ENCODE measurements around the gene RIMS1. TPM values are rescaled to one million over a fixed set of nuclear protein-coding genes. Genes with fewer than 3 reads are reported as not detected.

The RIMS1 gene
- total and polyA plus RNA-seq, 2 of the 13 experiments (the other 11 are each of a cell fraction or from before 2014, with no cell fraction given) = not detected

GRCh38 chr6:72213654-72214053 lies 327.3 kb downstream of the RIMS1 start:
- TF ChIP-seq PCBP1 (IDR thresholded peaks at IDR 0.05; ENCODE audit: borderline replicate concordance, low read depth, low read length) = no peak
- TF ChIP-seq ZNF761 (CRISPR knock-in tag; conservative IDR thresholded peaks at IDR 0.05) = no peak
- no peak for TF ChIP-seq HMG20B (CRISPR knock-in tag; conservative IDR thresholded peaks at IDR 0.05)
- TF ChIP-seq ZFP90 (CRISPR knock-in tag; IDR thresholded peaks at IDR 0.05; ENCODE audit: borderline replicate concordance) = no peak
- TF ChIP-seq FOXJ3 (CRISPR knock-in tag; IDR thresholded peaks at IDR 0.05; ENCODE audit: borderline replicate concordance) = no peak
- no peak for TF ChIP-seq KMT2A (CRISPR knock-in tag; IDR thresholded peaks at IDR 0.05)
- no peak for TF ChIP-seq ARID2 (CRISPR knock-in tag; IDR thresholded peaks at IDR 0.05; ENCODE audit: borderline replicate concordance)
- no peak for TF ChIP-seq JDP2 (CRISPR knock-in tag; IDR thresholded peaks at IDR 0.05; ENCODE audit: borderline replicate concordance)
- TF ChIP-seq SIX1 (CRISPR knock-in tag; IDR thresholded peaks at IDR 0.05; ENCODE audit: borderline replicate concordance) = no peak
- no peak for TF ChIP-seq GTF3A (CRISPR knock-in tag; conservative IDR thresholded peaks at IDR 0.05)
- no peak for TF ChIP-seq PITX1 (CRISPR knock-in tag; IDR thresholded peaks at IDR 0.05)
- no peak for TF ChIP-seq HOXA5 (CRISPR knock-in tag; IDR thresholded peaks at IDR 0.05)
- TF ChIP-seq E2F1 (CRISPR knock-in tag; IDR thresholded peaks at IDR 0.05) = no peak
- no peak for TF ChIP-seq ZNF781 (CRISPR knock-in tag; IDR thresholded peaks at IDR 0.05; ENCODE audit: borderline replicate concordance, not compliant biosample characterization)
- TF ChIP-seq ZNF331 (CRISPR knock-in tag; IDR thresholded peaks at IDR 0.05) = no peak
- TF ChIP-seq POLR2A (IDR thresholded peaks at IDR 0.05; ENCODE audit: insufficient read depth in 1 of 2, low read depth in 2 of 2, low read length in 2 of 2) = no peak
- no peak for TF ChIP-seq SMYD3 (CRISPR knock-in tag; IDR thresholded peaks at IDR 0.05)
- no peak for TF ChIP-seq PRDM15 (CRISPR knock-in tag; IDR thresholded peaks at IDR 0.05)
- WGBS (ENCODE audit: low lambda C conversion rate) = 0% methylated on average over 1 of the region's 1 CpG
- Histone ChIP-seq H3K27ac (ENCODE audit: extremely low read length, insufficient read depth, low read length) (no peak overlapping the region), H2AFZ (ENCODE audit: low read length) (no peak overlapping the region), H4K20me1 (ENCODE audit: insufficient read depth, low read length) (no peaks in the 10 kb centered on the region), H3K36me3 (replicated peaks in 1 of 2; ENCODE audit: control insufficient read depth in 1 of 2, insufficient read depth in 2 of 2, low read length in 2 of 2) (no peaks in the 10 kb centered on the region), H3K9ac (ENCODE audit: insufficient read depth, low read depth, low read length) (no peak overlapping the region), H3K4me3 (replicated peaks in 1 of 3; ENCODE audit: insufficient read depth in 1 of 3, low read depth in 2 of 3, low read length in 3 of 3) (no peak overlapping the region), H3K27me3 (ENCODE audit: control insufficient read depth in 1 of 2, insufficient read depth in 2 of 2, low read length in 2 of 2) (no peaks in the 10 kb centered on the region), H3K4me2 (ENCODE audit: low read depth, low read length) (no peak overlapping the region), H3K79me2 (ENCODE audit: insufficient read depth, low read length) (no peaks in the 10 kb centered on the region), H3K4me1 (ENCODE audit: insufficient read depth, low read length) (no peaks in the 10 kb centered on the region), H3K9me3 (ENCODE audit: low read length) (no peaks in the 10 kb centered on the region)
- POLR2A ChIA-PET = no interaction called here
- FAIRE-seq (no peak), DNase-seq (ENCODE audit: low spot score) (no peak), ATAC-seq (no peak)
- no TSS peak for BruUV-seq (replicated peaks)
- in situ Hi-C loops (cut with HindIII; ENCODE audit: extremely low pct_ligation_motif_present, low pct_unique_long_range_greater_than_20kb) = no loop called here
- intact Hi-C loops (cut with micrococcal nuclease; ENCODE audit: unreplicated experiment) = no loop called here
- CTCF ChIA-PET (ENCODE audit: low intra/inter-chr PET ratio, low total read pairs) = no interaction called here

All from HepG2 (cell line).